WTC11 (cell line): ENCODE measurements around the gene CNST.

Experiments
- CDX4 ChIP-seq: fragments of 250-450 bp; sonication (Bioruptor Pico); IDR thresholded peaks from 2 replicates; pipeline ENCODE4 v1.9.0; 2021; ENCODE audit warnings: moderate library complexity, mild to moderate bottlenecking, inconsistent platforms, borderline replicate concordance
- CTCF ChIP-seq: fragments of 200-600 bp; IDR thresholded peaks from 2 replicates; pipeline ENCODE4 v1.8.0; 2022; ENCODE audit warnings: antibody characterized with exemption
- TEAD1 ChIP-seq: sonication (generic); formaldehyde crosslinking; IDR thresholded peaks from 2 replicates; pipeline ENCODE4 v1.8.0; 2022; ENCODE audit warnings: mild to moderate bottlenecking, missing genetic modification reagents
- USF2 ChIP-seq: sonication (generic); formaldehyde crosslinking; IDR thresholded peaks from 2 replicates; pipeline ENCODE4 v1.8.1; 2023; ENCODE audit warnings: mild to moderate bottlenecking, missing genetic modification reagents, moderate library complexity
- ZBTB21 ChIP-seq: sonication (generic); formaldehyde crosslinking; IDR thresholded peaks from 2 replicates; pipeline ENCODE4 v1.8.1; 2023; ENCODE audit warnings: mild to moderate bottlenecking, missing genetic modification reagents, borderline replicate concordance
- ZBTB43 ChIP-seq: sonication (generic); formaldehyde crosslinking; IDR thresholded peaks from 2 replicates; pipeline ENCODE4 v1.8.1; 2023; ENCODE audit warnings: mild to moderate bottlenecking, missing genetic modification reagents
- ZNF396 ChIP-seq: fragments of 250-450 bp; sonication (Bioruptor Pico); IDR thresholded peaks from 2 replicates; pipeline ENCODE4 v1.8.0; 2021; ENCODE audit warnings: mild to moderate bottlenecking, moderate library complexity, borderline replicate concordance

GRCh38 chr1:246705368-246705767 lies 139.1 kb downstream of the CNST start:
- TF ChIP-seq ZNF396 (CRISPR knock-in tag), result no peak
- no peak for TF ChIP-seq CTCF
- TF ChIP-seq TEAD1 (CRISPR knock-in tag), result no peak
- no peak for TF ChIP-seq CDX4 (CRISPR knock-in tag)
- TF ChIP-seq USF2, result no peak
- TF ChIP-seq ZBTB43 (CRISPR knock-in tag), result no peak
- no peak for TF ChIP-seq ZBTB21
